ENCODE results near the gene SEC14L3.

The SEC14L3 gene

DNA sequence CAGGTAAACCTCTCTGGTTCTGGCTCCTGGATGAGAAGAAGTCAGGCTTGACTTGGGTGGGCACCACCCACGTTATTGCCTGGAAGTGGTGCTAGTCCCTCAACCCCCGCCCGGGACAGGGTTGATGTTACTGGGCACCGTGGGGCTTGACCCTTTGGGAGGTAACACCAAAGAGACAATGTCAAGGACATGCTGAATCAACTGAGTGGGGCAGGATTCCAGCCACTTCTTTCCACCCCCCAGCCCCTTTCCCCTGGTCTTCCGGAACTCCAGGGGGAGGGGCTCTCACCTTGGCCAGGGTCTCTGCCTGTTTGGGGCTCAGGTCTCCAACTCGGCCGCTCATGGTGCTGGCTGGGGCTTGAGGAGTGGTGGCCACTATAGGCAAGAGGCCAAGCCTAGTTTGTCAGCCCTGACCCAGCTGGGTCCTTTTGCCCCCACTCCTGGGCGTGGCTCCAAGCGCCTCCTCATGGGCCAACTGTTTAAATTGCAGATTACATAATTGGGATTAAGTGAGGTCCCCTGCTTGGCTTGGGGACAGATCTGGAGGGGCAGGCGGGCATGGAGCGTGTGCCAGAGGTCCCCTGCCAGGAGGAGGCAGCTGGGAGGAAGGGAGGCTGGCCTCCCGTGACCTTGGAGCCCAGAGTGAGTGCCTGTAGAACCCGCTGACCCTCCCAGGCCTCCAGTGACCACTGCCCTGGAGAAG lies at the start of gene SEC14L3:
SEC14L3 (minus strand) TSS at position 402 of the 703 bp plus-strand sequence; CDS start at position 343, 59 bp downstream.
- TF ChIP-seq YY1 (IDR thresholded peaks at IDR 0.05; ENCODE audit: insufficient read depth, insufficient read length) (no peak), SUZ12 (IDR thresholded peaks at IDR 0.05; ENCODE audit: extremely low read depth, insufficient read depth, insufficient read length) (no peak), ZNF274 (IDR thresholded peaks at IDR 0.05; ENCODE audit: low read depth, low read length) (no peak)
- peaks cover 8% of the 10 kb centered on the region for H3K27me3 ChIP-seq (ENCODE audit: insufficient read depth, insufficient read length)
- no peaks in the 10 kb centered on the region for H3K36me3 ChIP-seq (ENCODE audit: insufficient read depth, insufficient read length, low read length)
- H3K9me3 ChIP-seq (ENCODE audit: insufficient read depth, low read length), result no peaks in the 10 kb centered on the region
- no peak for DNase-seq (ENCODE audit: low read depth, low spot score)
- no peak within 1 kb of the TSS for H3K9ac ChIP-seq (ENCODE audit: insufficient read length, low read depth)
- peaks cover 5% of the 10 kb centered on the region for H3K4me1 ChIP-seq (ENCODE audit: insufficient read depth, insufficient read length)
- no peak within 1 kb of the TSS for H3K4me3 ChIP-seq (ENCODE audit: insufficient read length, low read depth)

DNA sequence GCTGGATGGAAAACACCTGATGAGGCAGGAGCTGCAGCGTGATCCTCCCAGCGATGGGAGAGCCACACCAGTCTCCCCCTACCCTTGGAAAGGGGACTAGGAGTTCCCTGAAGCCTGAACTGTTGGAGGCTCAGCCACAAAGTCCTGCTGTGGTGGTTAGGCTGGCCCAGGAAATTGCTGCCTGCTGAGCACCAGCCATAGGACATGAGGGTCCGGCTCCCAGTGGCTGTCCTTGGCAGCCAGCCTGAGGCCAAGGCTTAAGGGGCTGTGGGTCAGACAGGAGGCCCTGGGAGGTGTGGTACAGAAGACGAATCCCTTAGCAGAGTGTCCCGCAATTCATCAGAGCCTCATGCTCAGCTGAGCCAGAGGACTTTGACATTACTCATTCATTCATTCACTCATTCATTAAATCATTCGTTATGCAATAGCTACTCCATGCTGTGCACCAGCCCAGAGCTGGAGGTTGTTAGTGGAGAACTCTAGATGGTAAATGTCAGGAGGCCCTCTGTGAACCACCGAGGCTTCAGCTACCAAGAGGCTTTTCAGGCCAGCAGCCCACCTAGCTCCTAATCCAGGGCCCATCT lies 48.1 kb upstream of the SEC14L3 start:
- Histone ChIP-seq H3K9me3 (ENCODE audit: insufficient read depth, low read length) (no peaks in the 10 kb centered on the region), H3K9ac (ENCODE audit: insufficient read length, low read depth) (no peak overlapping the region)

DNA sequence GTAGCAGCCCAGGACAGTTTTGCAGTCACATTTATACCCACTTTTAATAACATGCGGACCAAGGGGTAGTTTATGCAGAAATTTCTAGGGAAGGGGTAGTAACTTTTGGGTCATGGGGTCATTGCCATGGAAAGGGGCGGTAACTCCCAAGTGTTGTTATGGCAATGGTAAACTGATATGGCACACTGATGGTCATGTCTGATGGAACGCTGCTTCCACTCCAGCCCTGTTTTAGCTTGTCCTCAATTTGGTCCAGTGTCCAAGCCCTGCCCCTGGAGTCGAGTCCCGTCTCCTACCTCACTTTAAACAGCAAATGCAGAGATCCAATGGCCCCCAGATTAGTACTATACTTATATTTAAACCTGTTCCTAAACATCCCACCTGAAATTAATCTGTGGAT lies 44.9 kb upstream of the SEC14L3 start:
- Histone ChIP-seq H3K4me3 (ENCODE audit: insufficient read length, low read depth) (no peak overlapping the region), H3K9me3 (ENCODE audit: insufficient read depth, low read length) (peaks cover 4% of the 10 kb centered on the region; the same call in 1 of the 2 replicates), H3K9ac (ENCODE audit: insufficient read length, low read depth) (no peak overlapping the region), H3K4me1 (ENCODE audit: insufficient read depth, insufficient read length) (no peaks in the 10 kb centered on the region), H3K27me3 (ENCODE audit: insufficient read depth, insufficient read length) (no peaks in the 10 kb centered on the region), H3K36me3 (ENCODE audit: insufficient read depth, insufficient read length, low read length) (no peaks in the 10 kb centered on the region)
- no peak for TF ChIP-seq YY1 (IDR thresholded peaks at IDR 0.05; ENCODE audit: insufficient read depth, insufficient read length)
- TF ChIP-seq SUZ12 (IDR thresholded peaks at IDR 0.05; ENCODE audit: extremely low read depth, insufficient read depth, insufficient read length), result no peak
- TF ChIP-seq ZNF274 (IDR thresholded peaks at IDR 0.05; ENCODE audit: low read depth, low read length), result no peak
- no peak for DNase-seq (ENCODE audit: low read depth, low spot score)

More for the DNA sequence above, 48.1 kb upstream of the SEC14L3 start:
- no peaks in the 10 kb centered on the region for H3K4me1 ChIP-seq (ENCODE audit: insufficient read depth, insufficient read length)
- no peaks in the 10 kb centered on the region for H3K27me3 ChIP-seq (ENCODE audit: insufficient read depth, insufficient read length)
- H3K36me3 ChIP-seq (ENCODE audit: insufficient read depth, insufficient read length, low read length), result no peaks in the 10 kb centered on the region
- TF ChIP-seq SUZ12 (IDR thresholded peaks at IDR 0.05; ENCODE audit: extremely low read depth, insufficient read depth, insufficient read length) (no peak), ZNF274 (IDR thresholded peaks at IDR 0.05; ENCODE audit: low read depth, low read length) (no peak), YY1 (IDR thresholded peaks at IDR 0.05; ENCODE audit: insufficient read depth, insufficient read length) (no peak)
- DNase-seq (ENCODE audit: low read depth, low spot score), result no peak
- no peak overlapping the region for H3K4me3 ChIP-seq (ENCODE audit: insufficient read length, low read depth)

DNA sequence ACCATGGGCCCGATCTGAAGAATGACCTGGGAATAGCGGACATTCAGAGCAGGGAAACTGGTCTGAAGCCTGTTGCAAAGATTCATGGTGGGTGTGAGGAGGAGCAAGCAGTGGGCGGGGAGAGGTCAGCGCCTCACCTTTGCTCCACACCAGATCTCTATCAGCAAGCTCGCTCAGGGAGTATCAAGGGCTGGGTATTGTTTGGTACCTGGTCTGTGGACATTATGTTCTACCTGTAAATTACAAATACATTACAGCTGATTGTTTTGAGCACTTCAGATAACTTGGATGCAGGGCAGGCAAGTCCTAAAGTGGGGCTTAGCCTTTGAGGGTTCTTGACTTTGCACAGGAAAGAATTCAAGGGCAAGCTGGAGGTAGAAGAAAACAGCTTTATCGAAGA lies 44.5 kb upstream of the SEC14L3 start:
- H3K36me3 ChIP-seq (ENCODE audit: insufficient read depth, insufficient read length, low read length), result no peaks in the 10 kb centered on the region
- H3K4me1 ChIP-seq (ENCODE audit: insufficient read depth, insufficient read length), result no peaks in the 10 kb centered on the region
- DNase-seq (ENCODE audit: low read depth, low spot score), result no peak
- no peak overlapping the region for H3K9ac ChIP-seq (ENCODE audit: insufficient read length, low read depth)
- no peak overlapping the region for H3K4me3 ChIP-seq (ENCODE audit: insufficient read length, low read depth)
- no peaks in the 10 kb centered on the region for H3K27me3 ChIP-seq (ENCODE audit: insufficient read depth, insufficient read length)
- no peak for TF ChIP-seq SUZ12 (IDR thresholded peaks at IDR 0.05; ENCODE audit: extremely low read depth, insufficient read depth, insufficient read length)
- no peak for TF ChIP-seq ZNF274 (IDR thresholded peaks at IDR 0.05; ENCODE audit: low read depth, low read length)
- TF ChIP-seq YY1 (IDR thresholded peaks at IDR 0.05; ENCODE audit: insufficient read depth, insufficient read length), result no peak
- H3K9me3 ChIP-seq (ENCODE audit: insufficient read depth, low read length), result peaks cover 5% of the 10 kb centered on the region; the same call in 1 of the 2 replicates

DNA sequence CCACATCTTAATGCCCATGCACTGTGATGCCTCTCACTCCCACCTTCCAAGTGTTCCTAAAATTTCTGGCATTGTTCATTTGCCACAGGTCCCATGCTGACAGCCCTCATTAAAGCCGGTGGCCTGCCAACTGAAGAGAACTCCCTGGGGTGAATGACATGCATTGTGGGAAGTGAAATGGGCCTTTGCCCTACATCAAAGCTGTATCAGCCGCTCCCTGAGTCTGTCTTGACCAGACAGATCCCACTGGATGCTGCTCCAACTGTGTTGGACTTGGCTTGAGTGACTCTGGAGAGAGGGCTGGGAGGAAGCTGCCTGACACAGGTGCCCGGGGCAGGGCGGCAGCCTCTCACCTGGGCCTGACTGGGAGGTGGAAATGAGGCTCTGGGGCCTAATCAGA lies 42.4 kb upstream of the SEC14L3 start:
- Histone ChIP-seq H3K4me3 (ENCODE audit: insufficient read length, low read depth) (no peak overlapping the region), H3K27me3 (ENCODE audit: insufficient read depth, insufficient read length) (no peaks in the 10 kb centered on the region), H3K4me1 (ENCODE audit: insufficient read depth, insufficient read length) (no peaks in the 10 kb centered on the region), H3K36me3 (ENCODE audit: insufficient read depth, insufficient read length, low read length) (no peaks in the 10 kb centered on the region), H3K9me3 (ENCODE audit: insufficient read depth, low read length) (peaks cover 5% of the 10 kb centered on the region; the same call in 1 of the 2 replicates), H3K9ac (ENCODE audit: insufficient read length, low read depth) (no peak overlapping the region)
- TF ChIP-seq YY1 (IDR thresholded peaks at IDR 0.05; ENCODE audit: insufficient read depth, insufficient read length) (no peak), ZNF274 (IDR thresholded peaks at IDR 0.05; ENCODE audit: low read depth, low read length) (no peak), SUZ12 (IDR thresholded peaks at IDR 0.05; ENCODE audit: extremely low read depth, insufficient read depth, insufficient read length) (no peak)
- no peak for DNase-seq (ENCODE audit: low read depth, low spot score)

DNA sequence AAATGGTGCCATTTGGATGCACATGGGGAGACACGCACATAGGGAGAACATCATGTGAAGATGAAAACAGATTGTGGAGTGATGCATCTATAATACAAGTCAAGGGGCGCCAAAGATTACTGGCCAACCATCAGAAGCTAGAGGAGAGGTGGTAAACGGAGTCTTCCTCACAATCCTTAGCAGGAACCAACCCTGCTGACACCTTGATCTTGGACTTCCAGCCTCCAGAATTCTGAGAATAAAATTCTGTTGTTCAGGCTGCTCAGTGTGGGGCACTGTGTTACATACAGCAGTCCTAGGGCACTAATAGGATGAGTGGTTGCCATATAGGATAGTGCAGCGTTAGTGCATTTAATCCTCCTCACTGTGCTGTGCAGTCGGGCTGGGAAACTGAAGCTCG lies 41.6 kb upstream of the SEC14L3 start:
- no peak overlapping the region for H3K9ac ChIP-seq (ENCODE audit: insufficient read length, low read depth)
- H3K36me3 ChIP-seq (ENCODE audit: insufficient read depth, insufficient read length, low read length), result no peaks in the 10 kb centered on the region
- no peaks in the 10 kb centered on the region for H3K4me1 ChIP-seq (ENCODE audit: insufficient read depth, insufficient read length)
- peaks cover 5% of the 10 kb centered on the region; the same call in 1 of the 2 replicates for H3K9me3 ChIP-seq (ENCODE audit: insufficient read depth, low read length)
- no peaks in the 10 kb centered on the region for H3K27me3 ChIP-seq (ENCODE audit: insufficient read depth, insufficient read length)
- H3K4me3 ChIP-seq (ENCODE audit: insufficient read length, low read depth), result no peak overlapping the region
- no peak for DNase-seq (ENCODE audit: low read depth, low spot score)
- TF ChIP-seq SUZ12 (IDR thresholded peaks at IDR 0.05; ENCODE audit: extremely low read depth, insufficient read depth, insufficient read length), result no peak
- TF ChIP-seq YY1 (IDR thresholded peaks at IDR 0.05; ENCODE audit: insufficient read depth, insufficient read length), result no peak
- no peak for TF ChIP-seq ZNF274 (IDR thresholded peaks at IDR 0.05; ENCODE audit: low read depth, low read length)

DNA sequence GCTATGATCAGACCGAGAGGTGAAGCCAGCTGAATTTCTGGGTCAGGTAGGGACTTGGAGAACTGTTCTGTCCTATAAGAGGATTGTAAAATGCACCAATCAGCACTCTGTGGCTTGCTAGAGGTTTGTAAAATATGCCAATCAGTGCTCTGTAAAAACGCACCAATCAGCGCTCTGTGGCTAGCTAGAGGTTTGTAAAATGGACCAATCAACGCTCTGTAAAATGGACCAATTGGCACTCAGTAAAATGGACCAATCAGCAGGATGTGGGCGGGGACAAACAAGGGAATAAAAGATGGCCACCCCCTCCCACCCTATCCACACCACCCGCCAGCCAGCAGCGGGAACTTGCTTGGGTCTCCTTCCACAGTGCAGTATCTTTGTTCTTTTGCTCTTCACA lies 40.1 kb upstream of the SEC14L3 start:
- no peak overlapping the region for H3K9ac ChIP-seq (ENCODE audit: insufficient read length, low read depth)
- no peak for TF ChIP-seq YY1 (IDR thresholded peaks at IDR 0.05; ENCODE audit: insufficient read depth, insufficient read length)
- no peak for TF ChIP-seq SUZ12 (IDR thresholded peaks at IDR 0.05; ENCODE audit: extremely low read depth, insufficient read depth, insufficient read length)
- TF ChIP-seq ZNF274 (IDR thresholded peaks at IDR 0.05; ENCODE audit: low read depth, low read length), result no peak
- H3K4me1 ChIP-seq (ENCODE audit: insufficient read depth, insufficient read length), result no peaks in the 10 kb centered on the region
- H3K27me3 ChIP-seq (ENCODE audit: insufficient read depth, insufficient read length), result no peaks in the 10 kb centered on the region
- peaks cover 5% of the 10 kb centered on the region; the same call in 1 of the 2 replicates for H3K9me3 ChIP-seq (ENCODE audit: insufficient read depth, low read length)
- no peaks in the 10 kb centered on the region for H3K36me3 ChIP-seq (ENCODE audit: insufficient read depth, insufficient read length, low read length)
- DNase-seq (ENCODE audit: low read depth, low spot score), result no peak
- no peak overlapping the region for H3K4me3 ChIP-seq (ENCODE audit: insufficient read length, low read depth)
